Astrocyte (in vitro differentiated cells and primary cell): Measurements from ENCODE around the gene MRPL33. TPM values are rescaled to one million over a fixed set of nuclear protein-coding genes. Genes with fewer than 3 reads are reported as not detected.

Experiments used
- DNase-seq: peaks from one replicate; pipeline ENCODE4 v3.0.0-alpha.2; 2010; ENCODE audit warnings: low read depth
- FAIRE-seq: peaks from 2 replicates; lab custom pipeline; 2011; peaks lifted over from hg19 to GRCh38; lab: Jason Lieb, UNC
- H2AFZ ChIP-seq: 2 replicates; pipeline ENCODE4 v1.6.0; 2012; ENCODE audit warnings: low read depth, low read length, inconsistent platforms
- H3K27ac ChIP-seq: 2 replicates; pipeline ENCODE4 v1.5.1; 2011; ENCODE audit warnings: low read depth, low read length, inconsistent platforms
- H3K27me3 ChIP-seq: 2 replicates; pipeline ENCODE4 v1.6.0; 2011; ENCODE audit warnings: low read length, inconsistent platforms; ENCODE audit not compliant: insufficient read depth
- H3K36me3 ChIP-seq: 2 replicates; pipeline ENCODE4 v1.5.1; 2011; ENCODE audit warnings: low read length, inconsistent platforms; ENCODE audit not compliant: insufficient read depth
- H3K4me1 ChIP-seq: 2 replicates; pipeline ENCODE4 v1.5.1; 2011; ENCODE audit warnings: low read length, inconsistent platforms; ENCODE audit not compliant: insufficient read depth
- H3K4me2 ChIP-seq: 2 replicates; pipeline ENCODE4 v1.6.0; 2012; ENCODE audit warnings: low read length, inconsistent platforms
- H3K4me3 ChIP-seq: 2 replicates; pipeline ENCODE4 v1.5.1; 2011; ENCODE audit warnings: low read depth, mild to moderate bottlenecking, low read length, inconsistent platforms; ENCODE audit not compliant: insufficient read depth
- H3K79me2 ChIP-seq: 2 replicates; pipeline ENCODE4 v1.6.0; 2012; ENCODE audit warnings: mild to moderate bottlenecking, low read length, inconsistent platforms; ENCODE audit not compliant: insufficient read depth
- H3K9ac ChIP-seq: 2 replicates; pipeline ENCODE4 v1.6.0; 2012; ENCODE audit warnings: mild to moderate bottlenecking, low read length, inconsistent platforms
- H3K9me3 ChIP-seq: 2 replicates; pipeline ENCODE4 v1.5.1; 2012; ENCODE audit warnings: low read depth, mild to moderate bottlenecking, low read length, inconsistent platforms; ENCODE audit not compliant: insufficient read depth
- H4K20me1 ChIP-seq: 2 replicates; pipeline ENCODE4 v1.6.0; 2012; ENCODE audit warnings: low read length, inconsistent platforms; ENCODE audit not compliant: insufficient read depth
- H3K27ac Mint-ChIP-seq: one replicate; pipeline ENCODE4 v1.8.0; 2021; ENCODE audit warnings: mild to moderate bottlenecking, mixed read lengths; ENCODE audit not compliant: unreplicated experiment
- H3K27me3 Mint-ChIP-seq: one replicate; pipeline ENCODE4 v1.8.0; 2021; ENCODE audit warnings: low read depth, mixed read lengths; ENCODE audit not compliant: unreplicated experiment
- H3K36me3 Mint-ChIP-seq: one replicate; pipeline ENCODE4 v1.8.0; 2021; ENCODE audit warnings: low read depth, mixed read lengths; ENCODE audit not compliant: unreplicated experiment
- H3K4me1 Mint-ChIP-seq: one replicate; pipeline ENCODE4 v1.8.0; 2021; ENCODE audit warnings: low read depth, mixed read lengths; ENCODE audit not compliant: unreplicated experiment
- H3K4me3 Mint-ChIP-seq: one replicate; pipeline ENCODE4 v1.8.0; 2021; ENCODE audit warnings: mild to moderate bottlenecking, moderate library complexity, mixed read lengths; ENCODE audit not compliant: unreplicated experiment
- H3K9me3 Mint-ChIP-seq: one replicate; pipeline ENCODE4 v1.8.0; 2021; ENCODE audit warnings: mild to moderate bottlenecking, mixed read lengths; ENCODE audit not compliant: unreplicated experiment
- CTCF ChIP-seq: IDR thresholded peaks from 2 replicates; pipeline ENCODE4 v1.5.1; 2011; ENCODE audit warnings: low read depth, mild to moderate bottlenecking, inconsistent platforms, low read length, moderate library complexity; ENCODE audit not compliant: insufficient read depth
- EZH2 ChIP-seq: IDR thresholded peaks from 2 replicates; pipeline ENCODE4 v1.6.1; 2012; ENCODE audit warnings: mild to moderate bottlenecking, low read length, inconsistent platforms; ENCODE audit not compliant: insufficient read depth
- total RNA-seq: library from RNA; stranded (reverse); gene quantifications from 2 replicates; pipeline ENCODE4 v1.2.1, GENCODE V29; 2021

MRPL33 gene
- total RNA-seq, 1 donor from 2014 or later, result 85.3 TPM

- peak overlapping the region; percentile 56 for H3K27ac ChIP-seq
Measured at GRCh38 chr2:27808984-27809383, 37.5 kb downstream of the MRPL33 start.

GRCh38 chr2:27809761-27810241 lies 38.3 kb downstream of the MRPL33 start:
- Mint-ChIP-seq H3K4me3 (no peak overlapping the region), H3K27ac (no peak overlapping the region), H3K4me1 (peaks cover 22% of the 10 kb centered on the region), H3K9me3 (peaks cover 2% of the 10 kb centered on the region), H3K36me3 (no peaks in the 10 kb centered on the region), H3K27me3 (no peaks in the 10 kb centered on the region)
- Histone ChIP-seq H3K79me2 (no peaks in the 10 kb centered on the region), H3K4me2 (peak overlapping the region; percentile 34), H3K4me3 (no peak overlapping the region), H2AFZ (no peak overlapping the region), H3K36me3 (no peaks in the 10 kb centered on the region), H4K20me1 (no peaks in the 10 kb centered on the region), H3K9ac (peak overlapping the region; percentile 28), H3K9me3 (no peaks in the 10 kb centered on the region), H3K27me3 (no peaks in the 10 kb centered on the region), H3K27ac (peak overlapping the region; percentile 56), H3K4me1 (peaks cover 24% of the 10 kb centered on the region)
- FAIRE-seq (peak; percentile 87), DNase-seq (peak; percentile 99)
- no peak for TF ChIP-seq EZH2
- no peak for TF ChIP-seq CTCF

More at GRCh38 chr2:27808984-27809383, 37.5 kb downstream of the MRPL33 start:
- Histone ChIP-seq H2AFZ (no peak overlapping the region), H3K79me2 (no peaks in the 10 kb centered on the region), H3K9ac (peak overlapping the region; percentile 28), H3K4me3 (no peak overlapping the region), H3K27me3 (no peaks in the 10 kb centered on the region), H3K4me1 (peaks cover 24% of the 10 kb centered on the region), H3K36me3 (no peaks in the 10 kb centered on the region), H3K4me2 (peak overlapping the region; percentile 21), H3K9me3 (no peaks in the 10 kb centered on the region), H4K20me1 (no peaks in the 10 kb centered on the region)
- FAIRE-seq (no peak), DNase-seq (no peak)
- no peak overlapping the region for H3K4me3 Mint-ChIP-seq
- H3K4me1 Mint-ChIP-seq, result peaks cover 26% of the 10 kb centered on the region
- H3K27ac Mint-ChIP-seq, result no peak overlapping the region
- H3K9me3 Mint-ChIP-seq, result peaks cover 2% of the 10 kb centered on the region
- no peaks in the 10 kb centered on the region for H3K27me3 Mint-ChIP-seq
- TF ChIP-seq CTCF, result no peak
- no peak for TF ChIP-seq EZH2
- no peaks in the 10 kb centered on the region for H3K36me3 Mint-ChIP-seq

GRCh38 chr2:27810455-27810854 lies 38.9 kb downstream of the MRPL33 start:
- Mint-ChIP-seq H3K36me3 (no peaks in the 10 kb centered on the region), H3K4me1 (peaks cover 22% of the 10 kb centered on the region), H3K9me3 (peaks cover 2% of the 10 kb centered on the region), H3K27me3 (no peaks in the 10 kb centered on the region), H3K27ac (peak overlapping the region; percentile 81), H3K4me3 (no peak overlapping the region)
- DNase-seq, result peak; percentile 36
- no peak overlapping the region for H3K4me3 ChIP-seq
- no peak for FAIRE-seq
- no peaks in the 10 kb centered on the region for H4K20me1 ChIP-seq
- H3K27ac ChIP-seq, result peak overlapping the region; percentile 56
- no peaks in the 10 kb centered on the region for H3K79me2 ChIP-seq
- TF ChIP-seq CTCF (no peak), EZH2 (no peak)
- peak overlapping the region; percentile 34 for H3K4me2 ChIP-seq
- peaks cover 24% of the 10 kb centered on the region for H3K4me1 ChIP-seq
- H3K27me3 ChIP-seq, result no peaks in the 10 kb centered on the region
- no peaks in the 10 kb centered on the region for H3K9me3 ChIP-seq
- H3K9ac ChIP-seq, result peak overlapping the region; percentile 15
- no peaks in the 10 kb centered on the region for H3K36me3 ChIP-seq
- H2AFZ ChIP-seq, result no peak overlapping the region
